Stimulated activated CD4-positive, alpha-beta T cell treated with anti-CD3 and anti-CD28 coated beads, Interleukin-1b, Interleukin-23, amount 100 ng/mL, for 48 hours (primary cell): ENCODE measurements around the gene RBM19.

ENCODE experiments used
- DNase-seq: peaks from one replicate; pipeline ENCODE4 v3.0.0-alpha.2; 2020

RBM19 gene

GRCh38 chr12:113798552-113798951 lies 167.6 kb downstream of the RBM19 start:
- no peak for DNase-seq

- DNase-seq = no peak
Measured at GRCh38 chr12:113797535-113797868, 168.6 kb downstream of the RBM19 start.

DNA sequence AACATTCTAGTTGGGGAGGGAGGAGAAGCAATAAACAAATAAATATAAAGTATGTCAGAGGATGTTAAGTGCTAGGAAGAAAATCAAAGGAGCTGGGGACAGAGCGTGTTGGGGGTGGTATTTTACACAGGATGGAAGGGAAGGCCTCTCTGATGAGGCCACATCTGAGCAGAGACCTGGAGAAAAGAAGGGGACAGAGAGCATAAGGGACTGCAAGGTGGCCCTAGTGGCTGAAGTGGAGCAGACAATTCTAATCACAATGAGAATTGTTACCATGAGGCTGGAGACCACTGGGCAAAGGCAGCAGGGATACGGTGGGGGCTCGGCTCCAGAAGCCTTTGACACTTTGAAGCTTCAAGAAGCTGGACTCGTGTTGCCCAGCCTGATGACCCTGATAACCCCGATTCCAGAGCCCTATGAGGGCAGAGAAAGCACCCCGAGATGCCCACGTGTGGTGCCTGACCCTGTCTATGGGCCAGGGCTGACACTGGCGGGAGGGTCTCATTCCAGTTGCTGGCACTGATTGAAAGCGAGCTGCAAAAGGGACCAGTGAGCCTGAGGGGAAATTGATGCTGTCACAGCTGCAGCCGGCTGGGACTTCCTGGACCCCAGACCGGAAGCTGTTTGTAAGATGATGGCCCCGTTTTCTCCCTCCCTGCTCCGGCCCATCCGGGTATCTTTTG lies 169.1 kb downstream of the RBM19 start:
- DNase-seq = no peak

GRCh38 chr12:113796066-113796827 lies 169.9 kb downstream of the RBM19 start:
- DNase-seq = no peak

- no peak for DNase-seq
Measured at GRCh38 chr12:113795445-113795844, 170.7 kb downstream of the RBM19 start.

DNA sequence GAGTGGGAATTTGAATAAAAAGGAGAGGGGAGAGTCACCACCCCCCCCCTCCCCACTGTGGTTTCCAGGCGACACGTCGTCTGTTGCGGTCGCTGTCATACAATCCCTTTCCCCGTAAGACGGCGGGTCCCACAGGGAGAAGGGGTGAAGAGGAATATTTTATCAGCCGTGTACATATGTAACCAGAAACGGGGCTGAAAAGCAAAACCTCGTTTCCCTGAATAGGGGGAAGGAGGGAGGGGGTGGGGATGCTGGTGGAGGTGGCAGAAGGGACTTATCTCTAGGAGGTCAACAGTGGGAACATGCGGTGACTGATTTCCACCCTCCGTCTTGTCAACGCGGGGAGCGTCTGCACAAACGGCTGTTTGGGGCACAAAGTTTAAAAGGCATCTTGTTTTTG lies 171.4 kb downstream of the RBM19 start:
- no peak for DNase-seq

DNA sequence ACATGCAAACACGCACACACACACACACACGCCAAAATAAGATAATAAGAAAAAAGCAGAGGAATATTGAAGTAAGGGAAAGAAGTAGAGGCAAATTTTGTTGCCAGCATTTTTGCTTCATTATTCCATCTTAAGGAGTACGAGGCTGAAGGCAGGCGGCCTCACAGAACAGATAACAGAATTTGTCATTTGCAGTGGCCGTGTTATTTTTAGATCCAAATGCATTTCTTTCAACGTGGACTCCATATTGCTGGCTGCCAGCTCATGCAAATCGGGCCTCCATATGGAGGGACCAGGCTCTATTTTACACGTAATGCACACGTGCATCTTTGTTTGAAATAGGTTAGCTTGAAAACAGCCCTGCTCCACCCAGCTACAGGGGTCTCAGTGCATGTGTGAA lies 172.9 kb downstream of the RBM19 start:
- DNase-seq = no peak

GRCh38 chr12:113792450-113792849 lies 173.7 kb downstream of the RBM19 start:
- no peak for DNase-seq

DNA sequence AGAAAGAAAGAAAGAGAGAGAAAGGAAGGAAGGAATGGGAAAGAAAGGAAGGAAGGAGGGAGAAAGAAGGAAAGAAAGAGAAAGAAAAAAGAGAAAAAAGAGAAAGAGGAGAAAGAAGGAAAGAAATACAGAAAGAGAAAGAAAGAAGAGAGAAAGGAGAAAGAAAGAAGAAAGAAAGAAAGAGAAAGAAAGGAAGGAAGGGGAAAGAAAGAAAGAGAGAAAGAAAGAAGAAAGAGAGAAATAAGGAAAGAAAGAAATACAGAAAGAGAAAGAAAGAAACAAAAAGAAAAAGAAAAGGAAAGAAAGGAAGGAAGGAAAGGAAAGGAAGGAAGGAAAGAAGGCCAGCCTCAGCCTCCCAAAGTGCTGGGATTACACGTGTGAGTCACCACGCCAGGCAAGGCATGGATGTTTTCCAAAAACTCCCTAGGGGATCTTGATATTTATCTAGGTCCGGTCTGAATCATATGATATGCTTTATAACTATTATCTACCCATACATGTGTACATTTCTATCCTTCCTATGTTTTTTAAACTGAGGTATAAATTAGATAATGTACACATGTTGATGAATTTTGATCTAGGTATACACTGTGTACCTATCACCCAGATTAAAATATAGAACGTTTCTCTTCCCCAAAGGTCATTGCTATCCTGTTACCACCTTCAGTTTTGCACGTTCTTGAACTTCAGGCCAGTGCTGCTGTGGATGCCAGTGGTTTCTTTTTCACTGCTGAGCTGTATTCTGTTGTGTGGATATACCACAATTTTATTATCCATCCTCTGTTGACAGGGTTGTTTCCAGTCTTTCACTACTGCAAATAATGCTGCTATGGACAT lies 177.9 kb downstream of the RBM19 start:
- no peak for DNase-seq

- DNase-seq = no peak
Measured at GRCh38 chr12:113786107-113786506, 180.0 kb downstream of the RBM19 start.

DNA sequence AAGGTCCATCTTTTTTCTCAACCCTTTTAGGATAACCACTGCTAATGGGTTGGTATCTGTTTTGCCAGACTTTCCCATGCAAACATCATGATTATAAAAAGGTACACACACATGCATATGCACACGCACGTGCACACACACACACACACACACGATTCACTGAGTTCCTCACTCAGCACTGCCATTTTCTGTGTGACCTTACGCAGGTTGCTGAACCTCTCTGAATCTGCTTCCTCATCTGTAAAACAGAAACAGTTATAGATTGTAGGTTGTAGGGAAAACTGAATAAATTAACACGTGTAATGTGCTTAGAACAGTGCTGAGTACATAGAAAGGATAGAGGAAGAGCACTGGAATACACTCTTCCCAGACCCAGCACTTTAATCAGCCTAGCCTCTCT lies 182.3 kb downstream of the RBM19 start:
- DNase-seq = no peak

DNA sequence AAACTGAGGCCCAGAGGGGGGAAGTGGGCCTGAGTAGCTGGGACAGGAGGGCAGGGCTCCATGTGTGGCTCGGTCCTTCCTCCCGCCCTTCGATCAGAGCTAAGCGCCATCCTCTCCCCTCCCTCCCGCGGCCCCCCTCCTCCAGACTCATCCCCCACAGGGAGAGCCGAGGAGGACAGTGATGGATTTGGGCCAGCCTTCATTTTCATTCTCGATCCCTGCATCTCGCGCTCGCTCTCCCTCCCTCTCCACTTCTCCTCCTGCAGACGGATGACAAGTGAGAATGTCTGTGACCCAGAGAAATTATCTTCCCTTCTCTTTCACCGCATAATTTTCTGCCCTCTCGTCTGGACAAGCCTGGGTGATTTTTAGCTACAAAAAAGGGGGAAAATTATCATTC lies 183.3 kb downstream of the RBM19 start:
- DNase-seq = no peak

DNA sequence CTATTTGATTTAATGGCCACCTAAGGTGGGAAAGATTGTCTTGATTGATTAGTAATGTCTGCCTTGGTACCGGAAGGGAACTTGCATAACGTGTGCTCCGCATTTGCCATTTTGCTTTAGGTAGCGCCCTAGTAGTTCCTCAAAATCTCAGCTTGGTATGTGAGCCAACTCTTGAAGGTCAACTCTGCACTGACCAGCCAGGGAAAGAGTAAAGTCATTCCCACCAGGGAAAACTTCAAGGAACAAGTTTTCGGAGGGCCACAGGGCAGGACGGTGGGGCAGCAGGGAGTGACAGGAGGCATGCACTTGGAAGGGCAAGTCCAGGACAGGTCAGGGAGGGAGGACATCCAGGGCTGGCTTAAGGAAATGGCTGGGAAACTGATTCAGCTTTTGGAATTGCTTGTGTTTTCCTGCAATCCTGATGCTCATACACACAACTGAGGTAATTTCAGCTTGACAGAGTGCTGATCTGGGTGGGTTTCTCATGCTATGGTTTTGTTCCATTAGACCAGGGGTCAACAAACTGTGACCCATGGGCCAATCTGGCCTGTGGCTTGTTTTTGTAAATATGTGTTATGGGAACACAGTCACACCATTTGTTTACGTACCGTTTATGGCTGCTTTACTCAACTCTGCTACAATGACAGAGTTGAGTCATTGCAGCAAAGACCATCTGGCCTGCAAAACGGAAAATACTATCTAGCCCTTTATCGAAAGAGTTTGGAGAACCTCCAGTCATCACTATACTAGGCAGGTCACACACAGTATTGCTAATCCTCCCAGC lies 184.5 kb downstream of the RBM19 start:
- DNase-seq = no peak

DNA sequence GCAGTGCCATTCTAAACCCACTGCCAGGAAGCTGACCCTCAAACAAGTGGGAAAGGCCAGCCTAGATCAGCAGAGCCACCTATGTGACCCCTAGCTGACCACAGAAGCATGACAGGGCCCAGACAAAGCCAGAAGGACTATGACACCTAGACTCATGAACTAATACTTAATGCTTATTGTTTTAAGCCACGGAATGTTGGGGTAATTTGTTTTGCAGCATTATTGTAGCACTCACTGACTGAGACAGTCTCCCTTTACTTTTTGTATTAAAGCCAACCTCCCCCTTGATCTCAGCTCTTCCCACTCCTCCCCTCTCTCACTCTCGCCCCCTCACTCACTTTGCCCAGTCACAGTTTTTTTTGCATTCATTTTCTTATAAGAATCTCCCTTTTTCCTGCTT lies 186.4 kb downstream of the RBM19 start:
- no peak for DNase-seq

GRCh38 chr12:113778432-113779132 lies 187.5 kb downstream of the RBM19 start:
- DNase-seq = no peak

DNA sequence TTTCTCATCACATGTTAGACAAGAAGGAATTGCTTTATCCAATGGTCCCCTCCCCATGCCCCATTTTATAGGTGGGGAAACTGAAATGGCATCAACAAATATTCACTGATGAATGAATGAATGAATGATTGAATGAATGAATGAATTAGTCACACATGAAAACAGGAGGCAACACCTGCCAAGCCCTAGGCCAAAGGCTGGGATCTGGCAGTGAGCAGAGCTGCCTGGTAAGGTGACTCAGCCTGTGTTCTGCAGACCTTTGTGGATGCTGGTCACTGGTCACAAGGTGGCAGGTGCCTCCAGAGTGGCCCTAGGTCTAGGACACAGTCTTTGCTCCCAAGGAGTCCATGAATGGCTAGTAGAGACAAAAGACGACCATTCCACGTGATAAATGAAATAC lies 188.4 kb downstream of the RBM19 start:
- DNase-seq = no peak

DNA sequence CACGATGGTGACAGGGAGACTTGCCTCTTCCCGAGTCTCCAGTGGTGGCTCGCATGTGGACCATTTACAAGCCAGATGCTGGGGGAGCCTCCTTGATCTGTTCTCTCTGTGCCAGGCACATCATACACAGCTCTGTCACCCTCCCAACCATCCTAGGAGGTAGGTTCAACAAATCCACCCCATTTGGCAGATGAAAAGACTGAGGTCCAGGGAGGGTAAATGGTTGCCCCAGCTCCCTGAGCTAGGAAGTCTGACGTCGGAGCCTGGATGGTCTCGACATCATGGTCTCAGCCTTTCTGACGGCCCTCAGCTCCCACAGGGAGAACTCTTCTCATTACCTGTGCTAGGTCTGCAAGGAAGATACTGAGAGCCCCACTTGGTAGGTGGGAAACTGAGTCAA lies 189.6 kb downstream of the RBM19 start:
- DNase-seq = no peak

DNA sequence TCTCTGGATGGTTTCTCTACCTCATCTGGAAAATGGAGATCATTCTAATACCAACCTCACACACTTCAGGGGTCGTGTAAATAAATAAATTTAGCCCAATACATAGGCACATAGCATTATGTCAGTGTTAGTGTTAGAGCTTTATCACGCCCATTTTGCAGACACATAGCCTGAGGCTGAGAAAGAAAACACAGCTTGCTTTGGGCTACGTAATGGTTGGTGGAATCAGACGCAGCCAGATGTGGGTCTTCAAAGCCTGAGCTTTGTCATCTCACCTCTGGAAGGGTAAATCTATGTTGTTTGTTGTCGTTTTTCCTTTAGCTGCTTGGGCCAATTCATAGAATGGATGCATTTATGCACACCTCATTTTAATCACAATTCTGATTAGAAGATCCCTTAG lies 191.6 kb downstream of the RBM19 start:
- no peak for DNase-seq

GRCh38 chr12:113772505-113773030 lies 193.6 kb downstream of the RBM19 start:
- DNase-seq = no peak

- DNase-seq = no peak
Measured at GRCh38 chr12:113770389-113770865, 195.7 kb downstream of the RBM19 start.

GRCh38 chr12:113769305-113769704 lies 196.8 kb downstream of the RBM19 start:
- DNase-seq = no peak

DNA sequence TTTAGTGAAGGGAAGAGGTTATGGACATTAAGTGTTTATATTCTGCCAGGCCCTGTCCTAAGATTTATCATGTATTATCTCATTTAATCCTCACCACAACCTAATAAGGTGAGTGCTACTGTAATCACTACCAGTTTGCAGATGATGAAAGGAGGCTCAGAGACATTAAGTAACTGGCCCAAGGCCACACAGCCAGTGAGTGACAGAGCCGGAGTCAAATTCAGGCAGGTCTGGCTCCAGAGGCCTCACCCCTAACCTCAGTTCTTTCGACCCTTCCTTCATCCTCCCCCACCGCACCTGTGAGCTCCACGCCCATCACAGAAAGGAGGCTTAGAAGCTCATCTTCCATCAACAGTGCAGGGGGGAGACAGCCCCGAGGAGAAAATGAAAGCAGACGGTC lies 197.3 kb downstream of the RBM19 start:
- no peak for DNase-seq
